HFFc6 (cell line): ENCODE measurements around the gene TSPAN18. TPM values are rescaled to one million over a fixed set of nuclear protein-coding genes. Genes with fewer than 3 reads are reported as not detected.

Experiments used
- DNase-seq: peaks from one replicate; pipeline ENCODE4 v3.0.0-alpha.2; 2018
- H3K27ac Mint-ChIP-seq: 2 replicates; pipeline ENCODE4 v1.8.0; 2020; ENCODE audit warnings: mild to moderate bottlenecking, mixed read lengths
- H3K27me3 Mint-ChIP-seq: 2 replicates; pipeline ENCODE4 v1.8.0; 2021; ENCODE audit warnings: mild to moderate bottlenecking, moderate library complexity, mixed read lengths; ENCODE audit not compliant: insufficient read depth
- H3K36me3 Mint-ChIP-seq: 2 replicates; pipeline ENCODE4 v1.8.0; 2021; ENCODE audit warnings: low read depth, mixed read lengths
- H3K4me1 Mint-ChIP-seq: 2 replicates; pipeline ENCODE4 v1.8.0; 2020; ENCODE audit warnings: low read depth, mixed read lengths
- H3K4me3 Mint-ChIP-seq: 2 replicates; pipeline ENCODE4 v1.8.0; 2020; ENCODE audit warnings: mild to moderate bottlenecking, moderate library complexity, mixed read lengths
- H3K9me3 Mint-ChIP-seq: 2 replicates; pipeline ENCODE4 v1.8.0; 2020; ENCODE audit warnings: mild to moderate bottlenecking, mixed read lengths
- CTCF ChIP-seq: fragments of 200-600 bp; sonication (generic); IDR thresholded peaks from 2 replicates; pipeline ENCODE4 v1.5.0; 2021; ENCODE audit warnings: antibody characterized with exemption, mild to moderate bottlenecking
- total RNA-seq, 6 experiments: library from RNA; stranded (reverse); fragmentation: NEBNext Ultra II Directional; extraction: Animal tissue kit (Norgen Biotek cat#: 25700); gene quantifications; 2 replicates in 1 of 6; 3 replicates in 5 of 6; pipeline ENCODE4 v1.2.3, GENCODE V29; 2021

TSPAN18 gene
- total RNA-seq, 6 experiments from 2014 or later: 0.09 TPM; not detected in 5

DNA sequence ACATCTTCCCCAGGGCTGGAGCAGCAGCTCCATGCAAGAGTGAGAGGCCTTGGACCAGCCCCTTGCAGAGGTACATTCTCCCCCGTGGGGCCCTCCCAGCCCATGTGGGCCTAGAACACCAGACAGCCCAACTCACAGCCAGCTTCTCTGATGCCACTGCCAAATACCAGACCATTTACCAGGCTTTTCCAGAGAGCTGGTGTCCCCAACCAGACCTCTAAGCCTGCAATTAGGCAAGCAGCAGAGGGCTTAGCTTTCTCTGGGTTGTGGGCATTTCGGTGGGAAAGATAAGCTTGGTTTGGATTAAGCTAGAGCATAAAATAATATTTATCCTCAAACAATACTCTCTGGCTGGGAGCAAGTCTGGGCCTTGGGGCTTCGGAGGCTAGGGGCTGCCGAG, 148.3 kb downstream of the TSPAN18 start:
- Mint-ChIP-seq H3K4me1 (no peaks in the 10 kb centered on the region), H3K9me3 (no peaks in the 10 kb centered on the region), H3K27me3 (peaks cover 23% of the 10 kb centered on the region), H3K27ac (no peak overlapping the region), H3K36me3 (no peaks in the 10 kb centered on the region), H3K4me3 (no peak overlapping the region)
- no peak for TF ChIP-seq CTCF
- no peak for DNase-seq

DNA sequence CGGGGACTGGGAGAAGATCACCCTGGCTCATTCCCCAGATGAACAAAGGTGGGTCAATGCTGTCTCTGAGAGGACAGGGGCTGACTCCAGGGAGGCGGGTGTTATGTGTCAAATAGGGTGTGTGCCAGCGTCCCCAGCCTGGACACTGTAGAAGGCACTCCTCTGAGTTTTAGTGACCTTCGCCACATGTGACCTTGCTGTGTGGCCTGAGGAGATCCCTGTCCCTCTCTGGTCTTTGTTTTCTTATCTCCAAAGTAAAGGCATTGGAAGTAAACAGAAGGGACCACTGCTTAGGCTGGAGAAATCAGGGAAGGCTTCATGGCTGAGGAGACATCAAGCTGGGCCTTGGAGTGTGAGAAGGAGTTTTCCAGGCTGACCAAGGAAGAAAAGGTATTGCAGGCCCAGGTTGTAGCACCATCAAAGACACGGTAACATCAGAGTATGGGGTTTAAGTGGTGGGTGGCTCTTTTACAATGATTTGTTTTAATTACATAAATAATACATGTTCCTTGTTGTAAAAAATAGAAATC, 149.5 kb downstream of the TSPAN18 start:
- H3K4me3 Mint-ChIP-seq: no peak overlapping the region
- H3K36me3 Mint-ChIP-seq: no peaks in the 10 kb centered on the region
- no peaks in the 10 kb centered on the region for H3K9me3 Mint-ChIP-seq
- H3K27ac Mint-ChIP-seq: no peak overlapping the region
- no peak for TF ChIP-seq CTCF
- H3K4me1 Mint-ChIP-seq: no peaks in the 10 kb centered on the region
- H3K27me3 Mint-ChIP-seq: peaks cover 29% of the 10 kb centered on the region
- DNase-seq: no peak

- H3K4me3 Mint-ChIP-seq: no peak overlapping the region
- H3K36me3 Mint-ChIP-seq: no peaks in the 10 kb centered on the region
- H3K27me3 Mint-ChIP-seq: peaks cover 27% of the 10 kb centered on the region
- H3K27ac Mint-ChIP-seq: no peak overlapping the region
- H3K9me3 Mint-ChIP-seq: no peaks in the 10 kb centered on the region
- no peaks in the 10 kb centered on the region for H3K4me1 Mint-ChIP-seq
- DNase-seq: no peak
- no peak for TF ChIP-seq CTCF
These were observed 150.1 kb downstream of the TSPAN18 start for GRCh38 chr11:44876906-44877305.

GRCh38 chr11:44877571-44878497, 151.1 kb downstream of the TSPAN18 start:
- Mint-ChIP-seq H3K27me3 (peaks cover 27% of the 10 kb centered on the region), H3K36me3 (no peaks in the 10 kb centered on the region), H3K27ac (no peak overlapping the region), H3K4me1 (no peaks in the 10 kb centered on the region), H3K9me3 (no peaks in the 10 kb centered on the region), H3K4me3 (no peak overlapping the region)
- TF ChIP-seq CTCF: no peak
- no peak for DNase-seq

DNA sequence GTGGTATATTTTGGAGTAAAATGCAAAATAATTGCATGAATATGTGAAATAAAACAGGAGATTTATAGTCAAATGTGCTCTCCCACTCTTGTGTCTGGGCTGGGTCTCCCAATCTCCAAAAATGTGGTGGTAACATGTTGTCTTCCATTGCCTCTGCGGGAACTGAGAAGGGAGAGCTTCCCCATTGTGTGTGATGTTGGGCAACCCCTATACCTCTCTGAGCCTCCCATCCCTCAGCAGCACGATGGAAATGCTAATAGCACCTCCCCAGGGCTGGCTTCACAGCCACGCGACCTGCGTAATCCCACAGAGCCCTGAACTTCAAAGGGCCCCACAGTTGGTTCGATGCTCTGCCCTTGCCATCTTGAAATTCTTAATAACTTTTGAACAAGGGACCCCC, 151.9 kb downstream of the TSPAN18 start:
- Mint-ChIP-seq H3K27me3 (peaks cover 19% of the 10 kb centered on the region), H3K4me3 (no peak overlapping the region), H3K27ac (no peak overlapping the region), H3K4me1 (no peaks in the 10 kb centered on the region), H3K36me3 (no peaks in the 10 kb centered on the region), H3K9me3 (no peaks in the 10 kb centered on the region)
- DNase-seq: no peak
- TF ChIP-seq CTCF: no peak
